Measurements from ENCODE around the gene TBC1D5. TPM values are rescaled to one million over a fixed set of nuclear protein-coding genes. Genes with fewer than 3 reads are reported as not detected.

The TBC1D5 gene
- total RNA-seq, 1 experiment from 2014 or later: 30.4 TPM

DNA sequence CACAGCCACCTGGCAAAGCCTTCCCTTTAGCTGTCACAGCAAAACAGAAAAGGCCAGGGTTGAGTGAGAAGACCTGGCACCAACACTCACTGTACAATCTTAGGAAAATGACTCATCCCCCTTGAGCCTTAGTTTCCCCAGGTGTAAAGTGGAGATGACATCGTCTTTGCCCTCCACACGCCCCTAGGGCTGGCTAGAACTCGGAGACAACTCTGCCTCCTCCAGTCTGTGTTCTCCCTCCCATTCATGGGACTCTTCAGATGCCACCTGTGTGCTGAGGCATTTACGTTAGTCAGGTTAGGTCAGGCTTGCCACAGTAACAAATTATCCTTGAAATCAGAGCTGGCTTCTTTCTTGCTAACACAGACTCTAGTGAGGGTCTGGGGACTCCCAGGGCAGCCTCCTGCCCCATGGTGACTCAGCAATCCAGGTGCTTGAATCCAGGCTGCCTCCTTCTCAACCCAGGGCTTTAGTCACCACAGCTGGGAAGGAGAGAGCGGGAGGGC lies 605.1 kb downstream of the TBC1D5 start:
- ChIA-PET POLR2A (no interaction called here), CTCF (no interaction called here)
- in situ Hi-C loops (cut with HindIII; ENCODE audit: low pct_unique_long_range_greater_than_20kb, low sequenced_read_pairs): no loop called here
- no TSS peak for BruUV-seq (replicated peaks)
- TF ChIP-seq, protein P1, sequence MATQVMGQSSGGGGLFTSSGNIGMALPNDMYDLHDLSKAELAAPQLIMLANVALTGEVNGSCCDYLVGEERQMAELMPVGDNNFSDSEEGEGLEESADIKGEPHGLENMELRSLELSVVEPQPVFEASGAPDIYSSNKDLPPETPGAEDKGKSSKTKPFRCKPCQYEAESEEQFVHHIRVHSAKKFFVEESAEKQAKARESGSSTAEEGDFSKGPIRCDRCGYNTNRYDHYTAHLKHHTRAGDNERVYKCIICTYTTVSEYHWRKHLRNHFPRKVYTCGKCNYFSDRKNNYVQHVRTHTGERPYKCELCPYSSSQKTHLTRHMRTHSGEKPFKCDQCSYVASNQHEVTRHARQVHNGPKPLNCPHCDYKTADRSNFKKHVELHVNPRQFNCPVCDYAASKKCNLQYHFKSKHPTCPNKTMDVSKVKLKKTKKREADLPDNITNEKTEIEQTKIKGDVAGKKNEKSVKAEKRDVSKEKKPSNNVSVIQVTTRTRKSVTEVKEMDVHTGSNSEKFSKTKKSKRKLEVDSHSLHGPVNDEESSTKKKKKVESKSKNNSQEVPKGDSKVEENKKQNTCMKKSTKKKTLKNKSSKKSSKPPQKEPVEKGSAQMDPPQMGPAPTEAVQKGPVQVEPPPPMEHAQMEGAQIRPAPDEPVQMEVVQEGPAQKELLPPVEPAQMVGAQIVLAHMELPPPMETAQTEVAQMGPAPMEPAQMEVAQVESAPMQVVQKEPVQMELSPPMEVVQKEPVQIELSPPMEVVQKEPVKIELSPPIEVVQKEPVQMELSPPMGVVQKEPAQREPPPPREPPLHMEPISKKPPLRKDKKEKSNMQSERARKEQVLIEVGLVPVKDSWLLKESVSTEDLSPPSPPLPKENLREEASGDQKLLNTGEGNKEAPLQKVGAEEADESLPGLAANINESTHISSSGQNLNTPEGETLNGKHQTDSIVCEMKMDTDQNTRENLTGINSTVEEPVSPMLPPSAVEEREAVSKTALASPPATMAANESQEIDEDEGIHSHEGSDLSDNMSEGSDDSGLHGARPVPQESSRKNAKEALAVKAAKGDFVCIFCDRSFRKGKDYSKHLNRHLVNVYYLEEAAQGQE (IDR thresholded peaks at IDR 0.05; ENCODE audit: insufficient read depth in 1 of 2, low read depth in 2 of 2, low read length in 1 of 2): no peak
- TF ChIP-seq, protein P2, sequence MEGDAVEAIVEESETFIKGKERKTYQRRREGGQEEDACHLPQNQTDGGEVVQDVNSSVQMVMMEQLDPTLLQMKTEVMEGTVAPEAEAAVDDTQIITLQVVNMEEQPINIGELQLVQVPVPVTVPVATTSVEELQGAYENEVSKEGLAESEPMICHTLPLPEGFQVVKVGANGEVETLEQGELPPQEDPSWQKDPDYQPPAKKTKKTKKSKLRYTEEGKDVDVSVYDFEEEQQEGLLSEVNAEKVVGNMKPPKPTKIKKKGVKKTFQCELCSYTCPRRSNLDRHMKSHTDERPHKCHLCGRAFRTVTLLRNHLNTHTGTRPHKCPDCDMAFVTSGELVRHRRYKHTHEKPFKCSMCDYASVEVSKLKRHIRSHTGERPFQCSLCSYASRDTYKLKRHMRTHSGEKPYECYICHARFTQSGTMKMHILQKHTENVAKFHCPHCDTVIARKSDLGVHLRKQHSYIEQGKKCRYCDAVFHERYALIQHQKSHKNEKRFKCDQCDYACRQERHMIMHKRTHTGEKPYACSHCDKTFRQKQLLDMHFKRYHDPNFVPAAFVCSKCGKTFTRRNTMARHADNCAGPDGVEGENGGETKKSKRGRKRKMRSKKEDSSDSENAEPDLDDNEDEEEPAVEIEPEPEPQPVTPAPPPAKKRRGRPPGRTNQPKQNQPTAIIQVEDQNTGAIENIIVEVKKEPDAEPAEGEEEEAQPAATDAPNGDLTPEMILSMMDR (IDR thresholded peaks at IDR 0.05): no peak
- TF ChIP-seq TCF7L2 (IDR thresholded peaks at IDR 0.05; ENCODE audit: low read depth, low read length) (no peak), SIN3A (IDR thresholded peaks at IDR 0.05; ENCODE audit: borderline replicate concordance, insufficient read depth, low read depth, low read length) (no peak), POLR2AphosphoS5 (IDR thresholded peaks at IDR 0.05; ENCODE audit: low read depth, low read length) (no peak)
- intact Hi-C loops (cut with micrococcal nuclease; ENCODE audit: unreplicated experiment): no loop called here
- Histone ChIP-seq H3K4me3 (ENCODE audit: low read depth in 2 of 2, low read length in 2 of 2) (no peak overlapping the region), H3K27me3 (ENCODE audit: control insufficient read depth, insufficient read depth, low read length) (no peaks in the 10 kb centered on the region), H3K36me3 (ENCODE audit: control insufficient read depth, insufficient read depth, low read length) (no peaks in the 10 kb centered on the region), H3K9me3 (ENCODE audit: control insufficient read depth, insufficient read depth, low read depth, low read length) (no peaks in the 10 kb centered on the region), H3K4me1 (ENCODE audit: control insufficient read depth, insufficient read depth, low read length) (no peaks in the 10 kb centered on the region), H3K27ac (ENCODE audit: low read length) (no peak overlapping the region)
- DNase-seq (ENCODE audit: low read depth, low spot score) (no peak), ATAC-seq (no peak)

DNA sequence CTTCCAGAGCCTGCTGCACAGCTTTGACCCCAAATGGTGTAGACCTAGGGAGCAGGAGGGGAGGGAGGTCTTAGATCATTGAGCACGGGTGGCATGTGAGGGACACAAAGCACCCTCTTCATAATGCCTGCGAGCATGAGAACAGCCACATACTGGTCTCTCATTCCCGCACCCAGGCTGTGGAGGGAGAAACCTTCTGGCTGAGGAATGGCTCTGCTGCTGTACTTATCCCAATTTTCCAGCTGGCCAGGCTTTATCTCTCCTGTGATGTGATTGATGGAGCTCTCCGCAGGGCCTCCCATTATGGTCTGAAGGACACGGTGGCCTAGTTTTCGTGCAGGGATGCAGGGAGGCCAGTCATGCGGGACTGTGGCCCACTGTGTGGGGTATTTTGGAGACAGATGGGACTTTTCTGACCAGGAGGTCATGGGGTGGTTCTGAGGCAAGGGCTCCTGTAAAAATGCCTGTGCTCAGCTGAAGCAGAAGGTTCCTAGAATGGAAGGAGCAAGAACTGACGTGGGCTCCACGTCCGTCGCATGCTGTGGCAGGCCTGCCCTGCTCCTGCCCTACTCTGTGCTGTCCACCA lies 606.2 kb downstream of the TBC1D5 start:
- BruUV-seq (replicated peaks): no TSS peak
- Histone ChIP-seq H3K36me3 (ENCODE audit: control insufficient read depth, insufficient read depth, low read length) (no peaks in the 10 kb centered on the region), H3K27ac (ENCODE audit: low read length) (no peak overlapping the region), H3K4me1 (ENCODE audit: control insufficient read depth, insufficient read depth, low read length) (no peaks in the 10 kb centered on the region), H3K9me3 (ENCODE audit: control insufficient read depth, insufficient read depth, low read depth, low read length) (no peaks in the 10 kb centered on the region), H3K27me3 (ENCODE audit: control insufficient read depth, insufficient read depth, low read length) (no peaks in the 10 kb centered on the region), H3K4me3 (ENCODE audit: low read depth in 2 of 2, low read length in 2 of 2) (no peak overlapping the region)
- DNase-seq (ENCODE audit: low read depth, low spot score) (no peak), ATAC-seq (no peak)
- TF ChIP-seq TCF7L2 (IDR thresholded peaks at IDR 0.05; ENCODE audit: low read depth, low read length) (no peak), SIN3A (IDR thresholded peaks at IDR 0.05; ENCODE audit: borderline replicate concordance, insufficient read depth, low read depth, low read length) (no peak), POLR2AphosphoS5 (IDR thresholded peaks at IDR 0.05; ENCODE audit: low read depth, low read length) (no peak)
- TF ChIP-seq, protein P1 (IDR thresholded peaks at IDR 0.05; ENCODE audit: insufficient read depth in 1 of 2, low read depth in 2 of 2, low read length in 1 of 2): no peak
- TF ChIP-seq, protein P2 (IDR thresholded peaks at IDR 0.05): no peak
- intact Hi-C loops (cut with micrococcal nuclease; ENCODE audit: unreplicated experiment): no loop called here
- CTCF ChIA-PET: no interaction called here
- POLR2A ChIA-PET: no interaction called here
- in situ Hi-C loops (cut with HindIII; ENCODE audit: low pct_unique_long_range_greater_than_20kb, low sequenced_read_pairs): no loop called here

Measured in Panc1 (cell line).